Skeletal muscle tissue (tissue), 4 donors: ENCODE results near the gene KIF26B. TPM values are rescaled to one million over a fixed set of nuclear protein-coding genes. Genes with fewer than 3 reads are reported as not detected.

Experiments
- H3K27ac ChIP-seq: one replicate; pipeline ENCODE4 v1.7.0; 2013; ENCODE audit warnings: mild to moderate bottlenecking, low read depth, low read length, inconsistent platforms
- H3K27me3 ChIP-seq, 3 donors: one replicate each; pipeline ENCODE4 v1.7.0; 2013; ENCODE audit warnings: low read length in 3 of 3; ENCODE audit not compliant: control insufficient read depth in 3 of 3, insufficient read depth in 3 of 3
- H3K36me3 ChIP-seq, 3 donors: one replicate each; pipeline ENCODE4 v1.7.0; 2013; ENCODE audit warnings: low read length in 3 of 3; ENCODE audit not compliant: control insufficient read depth in 3 of 3, insufficient read depth in 3 of 3
- H3K4me1 ChIP-seq, 3 donors: one replicate each; pipeline ENCODE4 v1.7.0; 2013; ENCODE audit warnings: low read length in 3 of 3, mild to moderate bottlenecking in 3 of 3; ENCODE audit not compliant: control insufficient read depth in 3 of 3, insufficient read depth in 3 of 3
- H3K4me3 ChIP-seq, 3 donors: one replicate each; pipeline ENCODE4 v1.7.0; 2013; ENCODE audit warnings: low read length in 3 of 3
- H3K9ac ChIP-seq, 3 donors: one replicate each; pipeline ENCODE4 v1.7.0; 2013; ENCODE audit warnings: low read length in 3 of 3, mild to moderate bottlenecking in 3 of 3, moderate library complexity in 2 of 3, low read depth in 1 of 3
- H3K9me3 ChIP-seq, 3 donors: one replicate each; pipeline ENCODE4 v1.7.0; 2013; ENCODE audit warnings: low read length in 3 of 3; ENCODE audit not compliant: control insufficient read depth in 3 of 3
- total RNA-seq: library from RNA; depleted of rRNA; stranded (reverse); fragments of >200 nt; gene quantifications from one replicate; pipeline ENCODE4 v1.2.3, GENCODE V29; 2014
- donor health status: Osteomylitis.

The KIF26B gene
- total RNA-seq, 1 donor from 2014 or later: 0.52 TPM

GRCh38 chr1:245503548-245503947, 348.8 kb downstream of the KIF26B start:
- no peak overlapping the region for H3K9ac ChIP-seq
- H3K27me3 ChIP-seq: no peaks in the 10 kb centered on the region
- H3K9me3 ChIP-seq: no peaks in the 10 kb centered on the region
- no peak overlapping the region for H3K27ac ChIP-seq
- H3K4me1 ChIP-seq: no peaks in the 10 kb centered on the region
- no peaks in the 10 kb centered on the region for H3K36me3 ChIP-seq
- no peak overlapping the region for H3K4me3 ChIP-seq

GRCh38 chr1:245510144-245510543, 355.4 kb downstream of the KIF26B start:
- no peak overlapping the region for H3K9ac ChIP-seq
- peaks cover 0 to 2% (median 0%) of the 10 kb centered on the region in 3 donors for H3K9me3 ChIP-seq
- H3K36me3 ChIP-seq: no peaks in the 10 kb centered on the region
- no peaks in the 10 kb centered on the region for H3K4me1 ChIP-seq
- peaks cover 5 to 11% (median 7%) of the 10 kb centered on the region in 3 donors for H3K27me3 ChIP-seq
- H3K27ac ChIP-seq: no peak overlapping the region
- H3K4me3 ChIP-seq: no peak overlapping the region

GRCh38 chr1:245512181-245512888, 357.6 kb downstream of the KIF26B start:
- no peak overlapping the region for H3K4me3 ChIP-seq
- no peaks in the 10 kb centered on the region for H3K4me1 ChIP-seq
- H3K27me3 ChIP-seq: peaks cover 5 to 11% (median 7%) of the 10 kb centered on the region in 3 donors
- H3K36me3 ChIP-seq: no peaks in the 10 kb centered on the region
- no peak overlapping the region for H3K27ac ChIP-seq
- H3K9ac ChIP-seq: no peak overlapping the region
- peaks cover 0 to 2% (median 0%) of the 10 kb centered on the region in 3 donors for H3K9me3 ChIP-seq

GRCh38 chr1:245512980-245513578, 358.3 kb downstream of the KIF26B start:
- Histone ChIP-seq H3K27me3 (peaks cover 5 to 11% (median 7%) of the 10 kb centered on the region in 3 donors), H3K9me3 (peaks cover 0 to 2% (median 0%) of the 10 kb centered on the region in 3 donors), H3K36me3 (no peaks in the 10 kb centered on the region), H3K9ac (no peak overlapping the region), H3K4me1 (no peaks in the 10 kb centered on the region), H3K27ac (no peak overlapping the region), H3K4me3 (no peak overlapping the region)

GRCh38 chr1:245516284-245516759, 361.5 kb downstream of the KIF26B start:
- Histone ChIP-seq H3K27ac (no peak overlapping the region), H3K36me3 (no peaks in the 10 kb centered on the region), H3K4me1 (no peaks in the 10 kb centered on the region), H3K27me3 (peaks cover 0 to 3% (median 3%) of the 10 kb centered on the region in 3 donors), H3K4me3 (no peak overlapping the region), H3K9ac (no peak overlapping the region), H3K9me3 (no peaks in the 10 kb centered on the region)

- Histone ChIP-seq H3K36me3 (no peaks in the 10 kb centered on the region), H3K27ac (no peak overlapping the region), H3K4me3 (no peak overlapping the region), H3K4me1 (no peaks in the 10 kb centered on the region), H3K9me3 (no peaks in the 10 kb centered on the region), H3K27me3 (no peaks in the 10 kb centered on the region), H3K9ac (no peak overlapping the region)
Observed at GRCh38 chr1:245520611-245521010, 365.8 kb downstream of the KIF26B start.

- H3K36me3 ChIP-seq: no peaks in the 10 kb centered on the region
- H3K4me1 ChIP-seq: no peaks in the 10 kb centered on the region
- H3K27ac ChIP-seq: no peak overlapping the region
- peaks cover 0 to 3% (median 0%) of the 10 kb centered on the region in 3 donors for H3K27me3 ChIP-seq
- H3K9me3 ChIP-seq: no peaks in the 10 kb centered on the region
- no peak overlapping the region for H3K4me3 ChIP-seq
- no peak overlapping the region for H3K9ac ChIP-seq
Observed at GRCh38 chr1:245526141-245526540, 371.4 kb downstream of the KIF26B start.

- Histone ChIP-seq H3K4me3 (no peak overlapping the region), H3K9ac (no peak overlapping the region), H3K4me1 (no peaks in the 10 kb centered on the region), H3K27me3 (peaks cover 0 to 3% (median 0%) of the 10 kb centered on the region in 3 donors), H3K27ac (no peak overlapping the region), H3K36me3 (no peaks in the 10 kb centered on the region), H3K9me3 (no peaks in the 10 kb centered on the region)
Observed at GRCh38 chr1:245528258-245528635, 373.5 kb downstream of the KIF26B start.

GRCh38 chr1:245530937-245531336, 376.2 kb downstream of the KIF26B start:
- Histone ChIP-seq H3K27me3 (peaks cover 0 to 3% (median 0%) of the 10 kb centered on the region in 3 donors), H3K4me1 (no peaks in the 10 kb centered on the region), H3K4me3 (no peak overlapping the region), H3K36me3 (no peaks in the 10 kb centered on the region), H3K9me3 (no peaks in the 10 kb centered on the region), H3K27ac (no peak overlapping the region), H3K9ac (no peak overlapping the region)

- Histone ChIP-seq H3K4me3 (no peak overlapping the region), H3K9ac (no peak overlapping the region), H3K36me3 (no peaks in the 10 kb centered on the region), H3K4me1 (no peaks in the 10 kb centered on the region), H3K27me3 (no peaks in the 10 kb centered on the region), H3K9me3 (no peaks in the 10 kb centered on the region), H3K27ac (no peak overlapping the region)
Observed at GRCh38 chr1:245537992-245538391, 383.2 kb downstream of the KIF26B start.
